ENCODE results near the gene PNPO. TPM values are rescaled to one million over a fixed set of nuclear protein-coding genes. Genes with fewer than 3 reads are reported as not detected.
"Not testable (repeated sequence)": the region's sequence is repeated elsewhere in the genome, so short reads cannot be mapped to it uniquely, and the experiment has no call there.

PNPO gene
- total RNA-seq, 2 donors from 2014 or later = 7.1 to 10.5 TPM

DNA sequence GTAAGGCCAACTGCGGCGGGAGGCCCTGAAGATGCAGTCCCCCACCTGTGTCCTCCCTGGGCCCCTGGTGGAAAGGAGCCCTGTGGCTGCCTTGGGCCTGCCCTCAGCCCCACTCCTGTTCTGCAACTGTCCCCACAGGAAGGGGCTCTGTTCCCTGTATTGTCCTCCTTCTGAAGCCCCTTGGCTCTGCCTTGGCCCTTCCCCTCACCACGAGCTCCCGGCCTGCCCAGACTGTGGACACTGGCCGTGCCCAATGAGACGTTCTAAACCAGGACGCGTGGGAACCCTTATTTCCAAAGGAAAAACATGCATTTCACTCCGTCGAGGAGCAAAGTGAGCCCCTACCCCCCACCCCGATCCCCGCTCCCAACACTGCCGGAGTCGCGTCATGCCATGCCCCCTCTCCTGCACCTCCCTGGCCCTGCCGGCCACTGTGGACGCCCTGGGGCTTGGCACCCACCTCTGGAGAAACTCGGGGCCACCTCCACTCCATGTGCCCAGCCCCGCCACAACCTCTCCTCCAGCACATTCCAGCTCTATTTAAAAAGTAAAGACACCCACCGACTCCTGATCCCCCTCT is 13.5 kb upstream of the PNPO start:
- no peak for DNase-seq
- H3K4me3 Mint-ChIP-seq = no peak overlapping the region
- peaks cover 5% of the 10 kb centered on the region for H3K4me1 Mint-ChIP-seq
- H3K9me3 ChIP-seq (ENCODE audit: control insufficient read depth, low read length, poor library complexity, severe bottlenecking) = no peaks in the 10 kb centered on the region
- ATAC-seq = no peak
- peaks cover 17% of the 10 kb centered on the region for H3K36me3 Mint-ChIP-seq (ENCODE audit: low read depth)
- H3K27me3 Mint-ChIP-seq = no peaks in the 10 kb centered on the region
- H3K27ac Mint-ChIP-seq = peak overlapping the region; percentile 32

GRCh38 chr17:47928415-47928814 is 13.0 kb upstream of the PNPO start:
- Mint-ChIP-seq H3K27ac (peak overlapping the region; percentile 32), H3K36me3 (ENCODE audit: low read depth) (peaks cover 17% of the 10 kb centered on the region), H3K27me3 (no peaks in the 10 kb centered on the region), H3K4me3 (no peak overlapping the region), H3K4me1 (peaks cover 5% of the 10 kb centered on the region)
- ATAC-seq = no peak
- DNase-seq = no peak
- no peaks in the 10 kb centered on the region for H3K9me3 ChIP-seq (ENCODE audit: control insufficient read depth, low read length, poor library complexity, severe bottlenecking)

DNA sequence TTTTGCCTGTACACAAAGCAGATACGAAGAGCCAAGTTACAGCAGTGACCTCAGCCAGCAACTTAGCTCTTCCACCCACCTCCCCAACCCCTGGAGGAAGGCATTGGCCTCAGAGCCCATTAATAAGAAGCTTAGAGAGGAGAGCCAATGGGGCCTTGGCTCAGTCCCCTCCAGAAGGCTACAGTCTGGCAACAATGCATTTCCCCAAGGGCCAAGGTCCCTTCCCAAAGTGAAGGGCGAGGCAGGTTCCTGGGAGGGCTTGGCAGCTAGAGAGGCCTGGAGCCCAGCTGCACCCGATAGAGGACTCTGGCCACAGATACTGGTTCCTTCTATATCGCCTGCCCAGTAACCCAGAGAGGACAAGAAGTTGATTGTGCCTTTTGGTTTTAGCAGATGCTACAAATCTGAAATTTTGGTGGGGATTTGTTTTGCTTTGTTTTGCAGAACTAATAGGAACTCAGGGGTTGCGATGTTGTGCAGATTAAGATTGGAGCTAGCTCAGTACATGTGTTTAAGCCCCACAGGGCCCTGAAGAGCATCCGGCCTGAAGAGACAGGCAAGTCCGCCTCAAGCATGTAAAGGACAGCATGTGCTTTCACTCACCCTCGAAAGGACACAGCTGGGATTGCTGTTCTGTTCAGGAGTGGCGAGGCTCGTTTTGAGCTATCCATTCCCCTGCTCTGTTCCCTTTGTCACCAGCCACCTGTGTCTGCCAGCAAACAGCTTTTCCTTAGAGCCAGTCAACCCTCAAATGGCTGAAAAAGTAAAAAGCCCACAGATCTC is 12.0 kb upstream of the PNPO start:
- no peaks in the 10 kb centered on the region for H3K9me3 ChIP-seq (ENCODE audit: control insufficient read depth, low read length, poor library complexity, severe bottlenecking)
- Mint-ChIP-seq H3K4me3 (no peak overlapping the region), H3K27me3 (no peaks in the 10 kb centered on the region), H3K36me3 (ENCODE audit: low read depth) (peaks cover 17% of the 10 kb centered on the region), H3K27ac (peak overlapping the region; percentile 32), H3K4me1 (peaks cover 5% of the 10 kb centered on the region)
- no peak for DNase-seq
- no peak for ATAC-seq

GRCh38 chr17:47931848-47932247 is 9.5 kb upstream of the PNPO start:
- no peak for ATAC-seq
- Mint-ChIP-seq H3K27ac (peak overlapping the region; percentile 79), H3K4me1 (peaks cover 6% of the 10 kb centered on the region), H3K4me3 (no peak overlapping the region), H3K27me3 (no peaks in the 10 kb centered on the region), H3K36me3 (ENCODE audit: low read depth) (peaks cover 8% of the 10 kb centered on the region)
- DNase-seq = no peak
- no peaks in the 10 kb centered on the region for H3K9me3 ChIP-seq (ENCODE audit: control insufficient read depth, low read length, poor library complexity, severe bottlenecking)

DNA sequence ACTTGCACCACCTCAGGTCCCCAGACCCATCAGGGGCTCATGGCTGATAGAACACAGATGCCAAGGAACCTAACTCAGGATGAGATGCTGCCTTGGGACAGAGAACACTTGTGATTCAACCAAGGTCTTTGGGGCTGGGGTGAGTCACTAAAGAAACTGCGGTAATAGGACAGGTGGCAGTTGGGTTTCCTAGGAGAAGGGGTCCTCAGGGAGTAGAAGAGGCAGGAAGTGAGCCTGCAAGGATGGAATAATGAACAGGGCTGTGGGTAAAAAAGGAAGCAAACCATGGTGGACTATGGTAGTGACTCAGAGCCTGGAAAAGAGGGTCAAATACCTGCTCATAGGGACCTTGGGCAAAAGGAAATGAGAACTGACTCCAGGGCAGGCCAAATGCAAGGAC is 6.5 kb upstream of the PNPO start:
- H3K9me3 ChIP-seq (ENCODE audit: control insufficient read depth, low read length, poor library complexity, severe bottlenecking) = no peaks in the 10 kb centered on the region
- H3K4me1 Mint-ChIP-seq = peaks cover 4% of the 10 kb centered on the region
- no peak overlapping the region for H3K4me3 Mint-ChIP-seq
- DNase-seq (no peak), ATAC-seq (no peak)
- H3K27ac Mint-ChIP-seq = no peak overlapping the region
- no peaks in the 10 kb centered on the region for H3K36me3 Mint-ChIP-seq (ENCODE audit: low read depth)
- H3K27me3 Mint-ChIP-seq = no peaks in the 10 kb centered on the region

GRCh38 chr17:47935468-47935867 is 5.9 kb upstream of the PNPO start:
- not testable (repeated sequence) for H3K27ac Mint-ChIP-seq; ATAC-seq; H3K4me1 Mint-ChIP-seq; H3K27me3 Mint-ChIP-seq; DNase-seq; H3K4me3 Mint-ChIP-seq; H3K36me3 Mint-ChIP-seq (ENCODE audit: low read depth); H3K9me3 ChIP-seq (ENCODE audit: control insufficient read depth, low read length, poor library complexity, severe bottlenecking)

DNA sequence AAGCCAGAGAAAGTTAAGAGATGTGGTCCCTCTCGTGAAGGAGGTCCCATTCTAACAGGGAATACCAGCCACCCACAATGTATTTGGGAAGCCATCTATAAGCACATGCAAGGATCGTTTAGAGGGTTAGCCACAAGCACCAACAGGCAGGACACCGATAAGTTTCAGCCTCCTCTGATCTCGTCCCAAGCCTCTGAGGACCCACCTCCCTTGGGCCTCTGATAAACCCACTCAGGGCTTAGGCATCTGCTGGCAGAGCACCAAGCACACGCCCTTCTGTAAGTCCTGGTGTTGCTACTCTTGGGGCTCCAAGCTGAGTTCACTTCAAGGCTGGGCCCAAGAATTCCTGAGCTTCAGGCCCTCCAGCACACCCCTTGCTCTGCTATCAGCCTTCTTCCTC is 5.4 kb upstream of the PNPO start:
- ATAC-seq = no peak

GRCh38 chr17:47937941-47938340 is 3.4 kb upstream of the PNPO start:
- Mint-ChIP-seq H3K27me3 (no peaks in the 10 kb centered on the region), H3K27ac (no peak overlapping the region), H3K4me1 (peaks cover 16% of the 10 kb centered on the region), H3K36me3 (ENCODE audit: low read depth) (no peaks in the 10 kb centered on the region), H3K4me3 (no peak overlapping the region)
- no peaks in the 10 kb centered on the region for H3K9me3 ChIP-seq (ENCODE audit: control insufficient read depth, low read length, poor library complexity, severe bottlenecking)
- ATAC-seq (no peak), DNase-seq (no peak)

More for the DNA sequence above, 5.4 kb upstream of the PNPO start:
- DNase-seq = no peak
- no peaks in the 10 kb centered on the region for H3K9me3 ChIP-seq (ENCODE audit: control insufficient read depth, low read length, poor library complexity, severe bottlenecking)
- H3K27me3 Mint-ChIP-seq = no peaks in the 10 kb centered on the region
- H3K4me3 Mint-ChIP-seq = no peak overlapping the region
- no peak overlapping the region for H3K27ac Mint-ChIP-seq
- H3K36me3 Mint-ChIP-seq (ENCODE audit: low read depth) = no peaks in the 10 kb centered on the region
- peaks cover 6% of the 10 kb centered on the region for H3K4me1 Mint-ChIP-seq

DNA sequence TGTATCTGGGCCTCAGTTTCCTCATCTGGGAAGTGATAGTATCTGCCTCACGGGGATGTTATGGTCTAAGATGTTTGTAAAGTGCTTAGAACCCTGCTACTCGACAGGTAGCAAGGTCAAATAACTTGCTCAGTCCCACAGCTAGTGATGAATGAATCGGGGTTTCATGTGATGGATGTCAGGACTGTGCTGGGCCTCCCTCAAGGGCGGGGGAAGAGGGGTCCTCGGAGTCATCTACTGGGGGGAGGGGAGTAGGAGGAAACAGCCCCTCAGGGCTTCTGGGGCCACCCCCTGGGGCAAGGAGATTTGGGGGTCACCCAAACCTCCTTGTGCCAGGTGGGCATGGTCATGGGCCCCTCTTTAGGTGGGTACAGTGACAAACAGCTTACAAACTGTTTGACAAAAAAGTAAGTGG is 732 bp downstream of the PNPO start:
- H3K4me3 Mint-ChIP-seq = peak overlapping the region; percentile 79
- H3K27me3 Mint-ChIP-seq = no peaks in the 10 kb centered on the region
- H3K27ac Mint-ChIP-seq = peak overlapping the region; percentile 67
- peaks cover 5% of the 10 kb centered on the region for H3K36me3 Mint-ChIP-seq (ENCODE audit: low read depth)
- no peaks in the 10 kb centered on the region for H3K9me3 ChIP-seq (ENCODE audit: control insufficient read depth, low read length, poor library complexity, severe bottlenecking)
- H3K4me1 Mint-ChIP-seq = peaks cover 30% of the 10 kb centered on the region
- no peak for DNase-seq
- ATAC-seq = no peak

DNA sequence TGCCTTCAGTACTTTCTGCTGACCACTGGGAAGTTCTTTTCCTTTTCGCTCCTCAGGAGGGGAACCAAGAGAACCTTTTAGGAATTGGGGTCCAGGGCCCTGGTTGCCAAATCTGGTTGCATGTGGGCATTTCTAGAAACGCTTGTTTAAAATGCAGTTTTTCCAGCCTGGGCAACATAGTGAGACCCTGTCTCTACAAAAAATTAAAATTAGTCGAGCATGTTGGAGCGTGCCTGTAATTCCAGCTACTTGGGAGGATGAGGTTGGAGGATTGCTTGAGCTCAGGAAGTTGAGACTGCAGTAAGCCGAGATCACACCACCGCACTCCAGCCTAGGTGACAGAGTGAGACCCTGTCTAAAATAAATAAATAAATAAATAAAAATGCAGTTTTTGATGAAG is 1.2 kb downstream of the PNPO start:
- H3K4me1 Mint-ChIP-seq = peaks cover 33% of the 10 kb centered on the region
- peaks cover 5% of the 10 kb centered on the region for H3K36me3 Mint-ChIP-seq (ENCODE audit: low read depth)
- peak overlapping the region; percentile 79 for H3K4me3 Mint-ChIP-seq
- DNase-seq = no peak
- peak overlapping the region; percentile 67 for H3K27ac Mint-ChIP-seq
- H3K9me3 ChIP-seq (ENCODE audit: control insufficient read depth, low read length, poor library complexity, severe bottlenecking) = no peaks in the 10 kb centered on the region
- ATAC-seq = no peak
- no peaks in the 10 kb centered on the region for H3K27me3 Mint-ChIP-seq

DNA sequence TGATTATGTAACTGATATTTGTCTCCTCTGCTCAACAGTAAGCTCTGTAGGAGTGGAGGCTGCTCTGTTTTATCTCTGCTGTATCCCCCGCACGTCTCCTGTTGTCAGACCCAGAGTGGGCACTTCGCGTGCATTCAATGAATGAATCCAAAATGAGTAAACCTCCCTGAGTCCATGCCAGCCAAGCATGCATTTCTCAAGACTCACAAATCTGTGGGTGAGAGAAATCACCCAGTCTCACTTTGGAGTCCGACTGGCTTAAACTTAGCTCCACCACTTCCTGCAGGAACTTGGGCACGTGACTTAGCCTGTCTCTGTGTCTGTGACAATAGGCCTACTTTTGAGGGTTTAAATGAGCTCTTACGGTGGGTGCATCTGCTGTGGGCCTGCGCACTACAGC is 3.7 kb downstream of the PNPO start:
- no peaks in the 10 kb centered on the region for H3K27me3 Mint-ChIP-seq
- peaks cover 5% of the 10 kb centered on the region for H3K36me3 Mint-ChIP-seq (ENCODE audit: low read depth)
- H3K4me1 Mint-ChIP-seq = peaks cover 39% of the 10 kb centered on the region
- ATAC-seq (no peak), DNase-seq (no peak)
- H3K9me3 ChIP-seq (ENCODE audit: control insufficient read depth, low read length, poor library complexity, severe bottlenecking) = no peaks in the 10 kb centered on the region
- H3K27ac Mint-ChIP-seq = peak overlapping the region; percentile 75
- H3K4me3 Mint-ChIP-seq = peak overlapping the region; percentile 31

DNA sequence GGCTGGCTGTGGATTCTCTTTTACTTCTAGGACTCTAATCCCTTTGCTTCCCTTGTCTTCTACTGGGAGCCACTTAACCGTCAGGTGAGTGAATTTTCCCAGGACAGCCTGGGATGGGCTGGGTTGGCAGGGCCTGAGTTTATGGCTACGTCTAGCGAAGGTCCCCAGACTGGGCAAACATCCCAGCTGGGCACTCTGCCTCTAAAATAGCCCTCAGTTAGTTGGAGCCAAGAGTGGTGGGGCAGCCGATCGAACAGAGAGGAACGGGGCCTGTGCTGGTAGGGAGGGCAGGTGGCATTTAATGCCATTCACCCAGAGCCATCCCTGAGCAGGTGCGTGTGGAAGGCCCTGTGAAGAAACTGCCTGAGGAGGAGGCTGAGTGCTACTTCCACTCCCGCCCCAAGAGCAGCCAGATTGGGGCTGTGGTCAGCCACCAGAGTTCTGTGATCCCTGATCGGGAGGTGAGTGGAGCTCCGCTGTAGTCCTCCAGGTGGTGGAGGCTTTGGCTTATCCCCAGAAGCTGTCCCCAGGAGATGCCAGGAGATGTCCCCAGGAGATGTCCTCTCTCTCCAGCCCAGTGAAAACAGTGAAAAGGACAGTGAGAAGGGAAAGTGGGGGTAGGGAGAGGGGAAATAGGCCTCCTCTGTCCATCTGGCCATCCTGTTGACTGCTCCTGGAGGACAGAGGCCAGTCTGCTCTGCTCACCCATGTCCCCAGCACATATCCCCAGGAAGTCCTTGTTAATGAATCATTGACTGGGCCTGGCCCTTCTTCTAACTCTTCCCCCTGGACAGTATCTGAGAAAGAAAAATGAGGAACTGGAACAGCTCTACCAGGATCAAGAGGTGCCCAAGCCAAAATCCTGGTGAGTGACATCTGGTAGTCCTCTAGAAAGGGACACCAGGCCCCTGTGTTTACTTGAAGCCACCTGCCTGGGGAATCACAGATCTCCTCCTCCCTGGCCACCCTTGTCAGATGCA is 4.4 kb downstream of the PNPO start:
- peaks cover 5% of the 10 kb centered on the region for H3K36me3 Mint-ChIP-seq (ENCODE audit: low read depth)
- peak overlapping the region; percentile 75 for H3K27ac Mint-ChIP-seq
- ATAC-seq (no peak), DNase-seq (no peak)
- H3K9me3 ChIP-seq (ENCODE audit: control insufficient read depth, low read length, poor library complexity, severe bottlenecking) = no peaks in the 10 kb centered on the region
- H3K27me3 Mint-ChIP-seq = no peaks in the 10 kb centered on the region
- no peak overlapping the region for H3K4me3 Mint-ChIP-seq
- H3K4me1 Mint-ChIP-seq = peaks cover 38% of the 10 kb centered on the region

DNA sequence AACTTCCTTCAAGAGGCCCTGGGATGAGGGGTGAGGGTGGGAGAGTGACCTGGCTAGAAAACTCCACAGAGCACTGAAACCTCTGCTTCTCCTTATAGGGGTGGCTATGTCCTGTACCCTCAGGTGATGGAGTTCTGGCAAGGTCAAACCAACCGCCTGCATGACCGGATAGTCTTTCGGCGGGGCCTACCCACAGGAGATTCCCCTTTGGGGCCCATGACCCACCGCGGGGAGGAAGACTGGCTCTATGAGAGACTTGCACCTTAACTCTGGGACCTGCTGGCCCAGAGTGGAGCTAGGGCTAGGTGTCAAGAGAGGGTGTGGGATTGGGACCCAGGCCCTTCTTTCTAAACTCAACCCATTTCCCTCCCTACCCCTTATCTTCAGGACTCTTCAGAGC is 5.1 kb downstream of the PNPO start:
- DNase-seq (no peak), ATAC-seq (no peak)
- Mint-ChIP-seq H3K36me3 (ENCODE audit: low read depth) (peaks cover 5% of the 10 kb centered on the region), H3K4me3 (peak overlapping the region; percentile 19), H3K4me1 (peaks cover 33% of the 10 kb centered on the region), H3K27ac (peak overlapping the region; percentile 47), H3K27me3 (no peaks in the 10 kb centered on the region)
- H3K9me3 ChIP-seq (ENCODE audit: control insufficient read depth, low read length, poor library complexity, severe bottlenecking) = no peaks in the 10 kb centered on the region
